PC-9 (cell line): ENCODE data around the gene MLF2. TPM values are rescaled to one million over a fixed set of nuclear protein-coding genes. Genes with fewer than 3 reads are reported as not detected.

Source experiments
- Bru-seq: library from RNA; stranded (reverse); fragments of 400-500 nt; gene quantifications from one replicate; lab custom pipeline; 2021; lab: Mats Ljungman, UMichigan
- BruChase-seq, 2 experiments: library from RNA; stranded (reverse); fragments of 400-500 nt; gene quantifications; one replicate each; lab custom pipeline; 2021; lab: Mats Ljungman, UMichigan
- BruUV-seq: library from RNA; stranded (reverse); fragments of 400-500 nt; replicated peaks from 2 replicates; lab custom pipeline; 2021; lab: Mats Ljungman, UMichigan
- CTCF ChIA-PET: fragments of 300-600 bp; sonication (Branson Sonifier 250); formaldehyde crosslinking; loops from one replicate; lab custom pipeline; 2022; ENCODE audit warnings: antibody characterized with exemption; lab: Charles Lee
- POLR2A ChIA-PET: fragments of 300-600 bp; sonication (Branson Sonifier 250); formaldehyde crosslinking; loops from one replicate; lab custom pipeline; 2022; ENCODE audit warnings: antibody characterized with exemption; ENCODE audit not compliant: unreplicated experiment; lab: Charles Lee
- DNase-seq, 2 experiments: peaks; one replicate each; pipeline versions ENCODE4 v3.0.0 to v3.0.0-alpha.2; 2015 to 2022; ENCODE audit warnings: mixed read lengths in 1 of 2
- H2AFZ ChIP-seq: fragments of 200-600 bp; sonication (generic); 2 replicates; pipeline ENCODE4 v1.8.1; 2017; ENCODE audit warnings: antibody characterized with exemption
- H3F3A ChIP-seq: fragments of 200-600 bp; sonication (generic); 2 replicates; pipeline ENCODE4 v1.8.1; 2017; ENCODE audit warnings: antibody characterized with exemption, mild to moderate bottlenecking, low read depth; ENCODE audit not compliant: insufficient read depth
- H3K27ac ChIP-seq: fragments of 200-600 bp; sonication (generic); 2 replicates; pipeline ENCODE4 v1.6.1; 2016; ENCODE audit warnings: mixed run types
- H3K27me3 ChIP-seq: fragments of 200-600 bp; sonication (generic); 2 replicates; pipeline ENCODE4 v1.6.1; 2016; ENCODE audit warnings: low read depth, mixed run types; ENCODE audit not compliant: insufficient read depth
- H3K36me3 ChIP-seq: fragments of 200-600 bp; sonication (generic); 2 replicates; pipeline ENCODE4 v1.6.1; 2016; ENCODE audit warnings: low read depth, mixed run types
- H3K4me1 ChIP-seq: fragments of 200-600 bp; sonication (generic); replicated peaks from 2 replicates; pipeline ENCODE4 v1.6.1; 2016; ENCODE audit warnings: mixed run types; ENCODE audit not compliant: insufficient read depth
- H3K4me2 ChIP-seq: fragments of 200-600 bp; sonication (generic); 2 replicates; pipeline ENCODE4 v1.6.1; 2017; ENCODE audit warnings: mixed run types
- H3K4me3 ChIP-seq: fragments of 200-600 bp; sonication (generic); 2 replicates; pipeline ENCODE4 v1.6.1; 2016; ENCODE audit warnings: mixed run types
- H3K79me2 ChIP-seq: fragments of 200-600 bp; sonication (generic); 2 replicates; pipeline ENCODE4 v1.6.1; 2017; ENCODE audit warnings: low read depth, mixed run types
- H3K9me2 ChIP-seq: fragments of 200-600 bp; sonication (generic); 2 replicates; pipeline ENCODE4 v1.8.1; 2017; ENCODE audit warnings: mild to moderate bottlenecking; ENCODE audit not compliant: insufficient read depth
- H3K9me3 ChIP-seq: fragments of 200-600 bp; sonication (generic); 2 replicates; pipeline ENCODE4 v1.8.1; 2016; ENCODE audit warnings: low read depth; ENCODE audit not compliant: insufficient read depth
- H4K20me1 ChIP-seq: fragments of 200-600 bp; sonication (generic); 2 replicates; pipeline ENCODE4 v1.8.1; 2017; ENCODE audit not compliant: insufficient read depth
- EZH2 ChIP-seq: fragments of 200-600 bp; sonication (generic); IDR thresholded peaks from 2 replicates; pipeline ENCODE4 v1.8.0; 2017; ENCODE audit warnings: antibody characterized with exemption, low read depth
- intact Hi-C: fragments of 100-400 bp; cut with micrococcal nuclease; formaldehyde crosslinking; loops from one replicate; pipeline ENCODE4 v1.10.0; 2022; ENCODE audit not compliant: unreplicated experiment
- long read RNA-seq: library from polyadenylated mRNA; stranded (forward); transcript quantifications from one replicate; pipeline ENCODE4 v2.0.0, GENCODE V29; 2022
- total RNA-seq: library from RNA; stranded (reverse); gene quantifications from 2 replicates; pipeline ENCODE4 v1.2.3, GENCODE V29; 2021
- TF ChIP-seq, protein P1 (sequence below): fragments of 200-600 bp; sonication (generic); conservative IDR thresholded peaks from 2 replicates; pipeline ENCODE4 v1.6.1; 2017; ENCODE audit warnings: mixed run types, antibody characterized with exemption, mild to moderate bottlenecking, moderate library complexity

The MLF2 gene, protein sequence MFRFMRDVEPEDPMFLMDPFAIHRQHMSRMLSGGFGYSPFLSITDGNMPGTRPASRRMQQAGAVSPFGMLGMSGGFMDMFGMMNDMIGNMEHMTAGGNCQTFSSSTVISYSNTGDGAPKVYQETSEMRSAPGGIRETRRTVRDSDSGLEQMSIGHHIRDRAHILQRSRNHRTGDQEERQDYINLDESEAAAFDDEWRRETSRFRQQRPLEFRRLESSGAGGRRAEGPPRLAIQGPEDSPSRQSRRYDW
- 349 and 379 TPM in 2 replicates for total RNA-seq
- percentile 79 among the genes with signal in this experiment for Bru-seq, nascent RNA
- BruChase-seq, experiment 1, labeled RNA remaining after a 2-hour chase = percentile 87 among the genes with signal in this experiment
- percentile 97 among the genes with signal in this experiment for BruChase-seq, experiment 2, labeled RNA remaining after a 6-hour chase
- long read RNA-seq, transcript MLF2-201 (9 exons, 1,969 nt) = major isoform, 1,069 of 1,168 reads
- long read RNA-seq, partial matches to known transcripts = 60 of 1,168 reads
- long read RNA-seq, other reads (novel, unspliced or antisense) = 37 of 1,168 reads

DNA sequence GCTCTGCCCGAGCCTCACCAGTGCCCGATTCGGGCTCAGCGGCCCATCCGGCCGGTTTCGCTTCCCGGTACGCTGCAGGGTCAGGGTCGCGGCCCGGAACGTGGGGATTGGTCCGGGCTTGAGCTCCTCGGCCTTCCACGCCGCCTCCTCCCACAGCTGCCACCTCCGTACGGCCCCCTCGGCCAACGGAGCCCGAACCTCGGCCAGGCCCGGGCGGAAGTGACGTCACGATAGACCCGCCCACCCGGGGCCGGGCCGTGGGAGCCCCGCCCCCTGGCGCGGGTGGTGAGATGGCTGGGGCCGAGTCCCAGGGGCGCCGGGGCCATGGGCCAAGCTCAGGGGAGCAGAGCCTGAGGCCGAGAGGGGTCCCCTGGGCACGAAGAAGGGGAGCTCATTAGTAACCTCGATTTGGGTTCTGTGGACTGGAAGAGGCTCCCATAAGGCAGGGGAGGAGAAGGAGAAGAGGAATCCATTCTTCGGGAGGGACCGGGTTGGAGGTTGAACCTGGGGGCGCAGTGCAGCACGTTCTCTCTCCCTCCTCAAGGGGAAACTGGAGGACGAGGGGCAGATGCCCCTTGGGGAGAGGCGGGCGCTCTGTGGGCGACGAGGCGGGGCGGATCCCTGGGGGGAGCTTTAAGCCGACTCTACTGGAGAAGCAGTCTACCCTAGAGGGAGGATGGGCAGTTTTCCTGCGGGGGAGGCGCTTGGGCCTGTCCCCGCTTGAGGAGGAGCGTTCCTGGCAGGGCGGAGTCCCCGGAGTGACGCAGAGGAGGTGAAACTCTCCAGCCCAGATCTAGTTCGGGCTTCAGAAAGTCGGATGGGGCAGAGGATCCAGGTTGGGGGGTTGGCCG, at the start of gene MLF2:
TSS of gene MLF2 (minus strand) at position 221 of the 851 bp plus-strand sequence. CDS start 807 bp downstream, outside the sequence.
- TSS peak; percentile 74 for BruUV-seq
- POLR2A ChIA-PET = interaction anchor here (0.5 to 2.8 kb wide), 19 partner anchors 11 to 1017 kb away, joined by 3 to 63 read pairs (median 5); partner anchors contain the start of genes C12orf57, COPS7A, GAPDH and PTMS
- CTCF ChIA-PET = interaction anchor here (0.6 to 3.6 kb wide), 20 partner anchors 10 to 195 kb away, joined by 3 to 83 read pairs (median 5); partner anchors contain the start of genes CD4, COPS7A, LAG3 and P3H3
- intact Hi-C loops = loop anchor here (1.0 to 5.0 kb wide), 11 partner anchors 11 to 212 kb away; partner anchors contain the start of genes C12orf57, COPS7A, RNU7-1 and USP5
- no peaks in the 10 kb centered on the region; the same call in 1 of the 2 replicates for H4K20me1 ChIP-seq
- H3K4me1 ChIP-seq = peaks cover 16% of the 10 kb centered on the region
- H2AFZ ChIP-seq = peak within 1 kb of the TSS; percentile 89
- peaks cover 17% of the 10 kb centered on the region for H3K36me3 ChIP-seq
- H3K79me2 ChIP-seq = peaks cover 26% of the 10 kb centered on the region
- H3K9me3 ChIP-seq = no peaks in the 10 kb centered on the region
- H3F3A ChIP-seq = peaks cover 14% of the 10 kb centered on the region; the same call in 1 of the 2 replicates
- no peaks in the 10 kb centered on the region for H3K9me2 ChIP-seq
- DNase-seq = peak; percentile 95 to 100
- TF ChIP-seq, protein P1, sequence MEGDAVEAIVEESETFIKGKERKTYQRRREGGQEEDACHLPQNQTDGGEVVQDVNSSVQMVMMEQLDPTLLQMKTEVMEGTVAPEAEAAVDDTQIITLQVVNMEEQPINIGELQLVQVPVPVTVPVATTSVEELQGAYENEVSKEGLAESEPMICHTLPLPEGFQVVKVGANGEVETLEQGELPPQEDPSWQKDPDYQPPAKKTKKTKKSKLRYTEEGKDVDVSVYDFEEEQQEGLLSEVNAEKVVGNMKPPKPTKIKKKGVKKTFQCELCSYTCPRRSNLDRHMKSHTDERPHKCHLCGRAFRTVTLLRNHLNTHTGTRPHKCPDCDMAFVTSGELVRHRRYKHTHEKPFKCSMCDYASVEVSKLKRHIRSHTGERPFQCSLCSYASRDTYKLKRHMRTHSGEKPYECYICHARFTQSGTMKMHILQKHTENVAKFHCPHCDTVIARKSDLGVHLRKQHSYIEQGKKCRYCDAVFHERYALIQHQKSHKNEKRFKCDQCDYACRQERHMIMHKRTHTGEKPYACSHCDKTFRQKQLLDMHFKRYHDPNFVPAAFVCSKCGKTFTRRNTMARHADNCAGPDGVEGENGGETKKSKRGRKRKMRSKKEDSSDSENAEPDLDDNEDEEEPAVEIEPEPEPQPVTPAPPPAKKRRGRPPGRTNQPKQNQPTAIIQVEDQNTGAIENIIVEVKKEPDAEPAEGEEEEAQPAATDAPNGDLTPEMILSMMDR = no peak; the same call in 1 of the 2 replicates
- no peak for TF ChIP-seq EZH2
- H3K27me3 ChIP-seq = no peaks in the 10 kb centered on the region
- peak within 1 kb of the TSS; percentile 77 for H3K4me3 ChIP-seq
- H3K27ac ChIP-seq = peak within 1 kb of the TSS; percentile 83
- H3K4me2 ChIP-seq = peak within 1 kb of the TSS; percentile 80

DNA sequence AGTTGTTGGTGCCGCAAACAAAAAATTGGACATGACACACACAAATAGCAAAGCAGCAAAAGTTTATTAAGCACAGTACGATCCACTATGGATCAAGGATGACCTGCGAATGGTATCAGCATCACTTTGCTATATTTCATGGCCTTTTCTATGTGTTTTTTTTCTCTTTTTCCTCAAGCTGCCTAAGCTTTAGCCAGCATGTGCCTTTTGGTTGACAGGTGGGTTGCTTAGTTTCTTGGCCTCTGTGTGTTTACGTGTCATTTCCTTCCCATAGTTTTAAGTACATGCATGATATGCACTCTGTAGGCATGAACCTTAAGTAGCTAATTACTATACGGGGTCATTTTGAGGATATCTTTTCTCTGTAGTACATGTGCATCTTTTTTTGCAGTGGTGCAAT, 46.2 kb upstream of the MLF2 start:
- BruUV-seq = no TSS peak
- no peak for TF ChIP-seq EZH2
- TF ChIP-seq, protein P1 = no peak
- CTCF ChIA-PET = interaction anchor here (0.6 kb wide), 1 partner anchor 381 kb away, joined by 11 read pairs; no protein-coding TSS in a partner anchor

DNA sequence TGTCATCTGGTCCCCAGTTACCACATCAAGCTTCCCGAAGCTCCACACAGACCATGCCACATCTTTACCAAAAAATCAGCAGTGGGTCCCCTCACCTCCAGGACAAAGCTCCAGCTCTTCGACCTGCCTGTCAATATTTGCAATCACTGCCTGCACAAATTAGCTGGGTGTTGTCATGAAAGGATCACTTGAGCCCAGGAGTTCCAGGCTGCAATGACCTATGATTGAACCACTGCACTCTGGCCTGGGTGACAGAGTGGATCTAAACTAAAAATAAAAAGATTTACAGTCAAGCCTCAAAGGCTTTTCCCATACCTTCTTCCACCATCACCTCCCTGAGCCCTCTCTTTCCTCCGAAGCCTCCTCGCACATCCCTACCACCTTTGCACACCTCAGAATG, 43.6 kb upstream of the MLF2 start:
- Histone ChIP-seq H3K4me2 (no peak overlapping the region), H4K20me1 (no peaks in the 10 kb centered on the region), H3K9me2 (no peaks in the 10 kb centered on the region), H3K79me2 (no peaks in the 10 kb centered on the region), H3K36me3 (no peaks in the 10 kb centered on the region), H2AFZ (no peak overlapping the region), H3K27ac (no peak overlapping the region), H3F3A (no peaks in the 10 kb centered on the region), H3K4me3 (no peak overlapping the region), H3K9me3 (no peaks in the 10 kb centered on the region), H3K27me3 (peaks cover 58% of the 10 kb centered on the region), H3K4me1 (no peaks in the 10 kb centered on the region)
- BruUV-seq = no TSS peak
- no peak for DNase-seq
- no peak for TF ChIP-seq EZH2
- TF ChIP-seq, protein P1 = no peak
- ChIA-PET POLR2A (no interaction called here), CTCF (no interaction called here)
- intact Hi-C loops = no loop called here

More for the DNA sequence above, 46.2 kb upstream of the MLF2 start:
- no peaks in the 10 kb centered on the region for H4K20me1 ChIP-seq
- H3K4me3 ChIP-seq = no peak overlapping the region
- no peaks in the 10 kb centered on the region for H3K9me3 ChIP-seq
- H3K4me2 ChIP-seq = no peak overlapping the region
- no peaks in the 10 kb centered on the region for H3K4me1 ChIP-seq
- H3F3A ChIP-seq = no peaks in the 10 kb centered on the region
- no peak for DNase-seq
- intact Hi-C loops = no loop called here
- H3K27ac ChIP-seq = no peak overlapping the region
- H3K79me2 ChIP-seq = no peaks in the 10 kb centered on the region
- POLR2A ChIA-PET = no interaction called here
- H3K9me2 ChIP-seq = no peaks in the 10 kb centered on the region
- peaks cover 35% of the 10 kb centered on the region for H3K27me3 ChIP-seq
- no peaks in the 10 kb centered on the region for H3K36me3 ChIP-seq
- H2AFZ ChIP-seq = no peak overlapping the region
